Brain microvascular endothelial cell (primary cell): Measurements from ENCODE around the gene TWIST2.

Experiments used
- DNase-seq: peaks from one replicate; pipeline ENCODE4 v3.0.0-alpha.2; 2020
- H3K27ac ChIP-seq: fragments of 250-450 bp; sonication (Bioruptor Pico); 2 replicates; pipeline ENCODE4 v1.5.1; 2020; ENCODE audit warnings: mild to moderate bottlenecking, moderate library complexity
- H3K27me3 ChIP-seq: fragments of 250-450 bp; sonication (Bioruptor Pico); replicated peaks from 2 replicates; pipeline ENCODE4 v1.5.1; 2020; ENCODE audit warnings: mild to moderate bottlenecking
- H3K36me3 ChIP-seq: fragments of 250-450 bp; sonication (Bioruptor Pico); replicated peaks from 2 replicates; pipeline ENCODE4 v1.5.1; 2020; ENCODE audit warnings: mild to moderate bottlenecking
- H3K4me3 ChIP-seq: 2 replicates; pipeline ENCODE4 v1.5.1; 2011; ENCODE audit warnings: low read depth, mild to moderate bottlenecking, control low read depth, low read length, moderate library complexity
- CTCF ChIP-seq: IDR thresholded peaks from 2 replicates; pipeline ENCODE4 v1.5.1; 2011; ENCODE audit warnings: low read depth, mild to moderate bottlenecking, moderate library complexity, low read length, control low read depth, inconsistent platforms; ENCODE audit errors: missing control alignments
- in situ Hi-C: cut with HindIII; loops from 2 replicates; pipeline ENCODE4 v1.10.0; 2017; ENCODE audit warnings: low sequenced_read_pairs, low pct_ligation_motif_present

Gene TWIST2

DNA sequence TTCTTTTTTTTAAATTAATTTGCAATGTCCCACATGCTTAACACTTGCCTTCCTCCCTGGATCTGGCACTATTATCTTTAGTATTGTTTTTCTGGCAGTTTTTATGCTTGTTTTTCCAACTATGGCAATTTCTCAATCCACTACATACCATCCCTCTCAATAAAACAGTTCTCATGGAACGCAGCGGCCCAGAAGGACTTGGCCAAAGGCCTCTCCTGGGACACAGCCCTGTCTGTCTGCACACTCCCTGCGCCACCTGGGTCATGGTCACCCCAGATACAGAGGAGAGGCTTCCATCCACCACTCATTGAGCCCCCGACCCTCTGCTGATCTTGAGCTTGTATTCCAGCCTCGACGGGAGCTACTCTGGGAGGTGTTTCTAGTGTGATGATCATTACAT is 91.2 kb downstream of the TWIST2 start:
- DNase-seq = no peak
- no peaks in the 10 kb centered on the region for H3K27me3 ChIP-seq
- no peaks in the 10 kb centered on the region for H3K36me3 ChIP-seq
- H3K27ac ChIP-seq = no peak overlapping the region
- TF ChIP-seq CTCF = no peak
- in situ Hi-C loops = no loop called here
- H3K4me3 ChIP-seq = no peak overlapping the region

GRCh38 chr2:238939521-238940403 is 91.9 kb downstream of the TWIST2 start:
- no peak for DNase-seq
- H3K27ac ChIP-seq = no peak overlapping the region
- in situ Hi-C loops = no loop called here
- H3K36me3 ChIP-seq = no peaks in the 10 kb centered on the region
- TF ChIP-seq CTCF = no peak
- H3K27me3 ChIP-seq = no peaks in the 10 kb centered on the region
- H3K4me3 ChIP-seq = no peak overlapping the region

- no peak overlapping the region for H3K4me3 ChIP-seq
- no peak overlapping the region for H3K27ac ChIP-seq
- in situ Hi-C loops = no loop called here
- no peaks in the 10 kb centered on the region for H3K27me3 ChIP-seq
- no peak for DNase-seq
- no peaks in the 10 kb centered on the region for H3K36me3 ChIP-seq
- TF ChIP-seq CTCF = no peak
Measured at GRCh38 chr2:238940806-238941205, 92.9 kb downstream of the TWIST2 start.

DNA sequence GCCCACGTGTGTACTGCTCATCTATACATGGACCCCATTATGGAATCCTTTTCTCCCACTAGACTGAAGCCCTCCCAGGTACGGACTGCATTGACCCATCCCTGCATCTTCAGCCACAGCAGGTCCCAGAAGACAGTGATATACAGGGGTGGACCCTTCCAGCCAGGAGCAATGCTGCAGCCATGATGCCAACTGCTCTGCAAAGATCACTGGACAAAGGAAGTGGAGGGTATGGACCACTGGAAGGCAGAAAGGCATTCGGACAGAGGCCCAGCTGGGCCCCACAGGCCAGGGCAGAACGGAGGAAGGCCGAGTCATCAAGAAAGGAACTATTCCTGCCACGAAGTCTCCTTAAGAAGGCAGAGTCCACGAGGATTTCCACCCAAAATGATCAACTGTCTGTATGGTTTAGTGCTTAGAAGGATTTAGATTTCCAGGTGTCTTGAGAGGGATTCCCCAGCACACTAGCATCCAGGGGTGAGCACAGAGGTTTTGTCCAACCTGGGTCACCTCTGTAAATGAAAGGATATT is 93.4 kb downstream of the TWIST2 start:
- Histone ChIP-seq H3K27ac (no peak overlapping the region), H3K36me3 (no peaks in the 10 kb centered on the region), H3K27me3 (no peaks in the 10 kb centered on the region), H3K4me3 (no peak overlapping the region)
- TF ChIP-seq CTCF = no peak
- in situ Hi-C loops = no loop called here
- DNase-seq = no peak

- no peak for TF ChIP-seq CTCF
- no peaks in the 10 kb centered on the region for H3K27me3 ChIP-seq
- DNase-seq = no peak
- H3K4me3 ChIP-seq = no peak overlapping the region
- in situ Hi-C loops = no loop called here
- no peak overlapping the region for H3K27ac ChIP-seq
- no peaks in the 10 kb centered on the region for H3K36me3 ChIP-seq
Measured at GRCh38 chr2:238942080-238942725, 94.3 kb downstream of the TWIST2 start.
